Caco-2 (cell line): Measurements from ENCODE around the gene KIF18A. TPM values are rescaled to one million over a fixed set of nuclear protein-coding genes. Genes with fewer than 3 reads are reported as not detected.

Experiments
- BruUV-seq: library from RNA; stranded (reverse); fragments of 400-500 nt; replicated peaks from 2 replicates; lab custom pipeline; 2021; lab: Mats Ljungman, UMichigan
- CTCF ChIA-PET: fragments of 300-600 bp; sonication (Branson Sonifier 250); formaldehyde crosslinking; loops from one replicate; lab custom pipeline; 2022; ENCODE audit warnings: antibody characterized with exemption; lab: Charles Lee
- POLR2A ChIA-PET: fragments of 300-600 bp; sonication (Branson Sonifier 250); formaldehyde crosslinking; loops from one replicate; lab custom pipeline; 2022; ENCODE audit warnings: antibody characterized with exemption; lab: Charles Lee
- DNase-seq, 2 experiments: peaks; one replicate each; pipeline versions ENCODE4 v3.0.0 to v3.0.0-alpha.2; 2020 to 2022
- H3K27me3 ChIP-seq: replicated peaks from 2 replicates; pipeline ENCODE4 v1.6.0; 2011; ENCODE audit warnings: low read length; ENCODE audit not compliant: control insufficient read depth, insufficient read depth
- H3K36me3 ChIP-seq: 2 replicates; pipeline ENCODE4 v1.5.1; 2011; ENCODE audit warnings: low read length; ENCODE audit not compliant: control insufficient read depth, insufficient read depth
- H3K4me1 ChIP-seq: fragments of 250-450 bp; sonication (Bioruptor Pico); 2 replicates; pipeline ENCODE4 v1.5.1; 2020; ENCODE audit warnings: mild to moderate bottlenecking
- H3K4me3 ChIP-seq: 2 replicates; pipeline ENCODE4 v1.5.1; 2011; ENCODE audit warnings: low read depth, mild to moderate bottlenecking, control low read depth, low read length
- H3K9me3 ChIP-seq: fragments of 250-450 bp; sonication (Bioruptor Pico); 2 replicates; pipeline ENCODE4 v1.5.1; 2020; ENCODE audit warnings: mild to moderate bottlenecking, moderate library complexity
- H3K27ac Mint-ChIP-seq: one replicate; pipeline ENCODE4 v1.8.0; 2022; ENCODE audit warnings: mixed read lengths; ENCODE audit not compliant: unreplicated experiment
- H3K27me3 Mint-ChIP-seq: one replicate; pipeline ENCODE4 v1.8.0; 2022; ENCODE audit warnings: mixed read lengths; ENCODE audit not compliant: insufficient read depth, unreplicated experiment
- H3K36me3 Mint-ChIP-seq: one replicate; pipeline ENCODE4 v1.8.0; 2022; ENCODE audit warnings: mild to moderate bottlenecking, mixed read lengths; ENCODE audit not compliant: insufficient read depth, unreplicated experiment
- H3K4me1 Mint-ChIP-seq: one replicate; pipeline ENCODE4 v1.8.0; 2022; ENCODE audit warnings: low read depth, mixed read lengths; ENCODE audit not compliant: unreplicated experiment
- H3K4me3 Mint-ChIP-seq: one replicate; pipeline ENCODE4 v1.8.0; 2022; ENCODE audit warnings: mild to moderate bottlenecking, moderate library complexity, mixed read lengths; ENCODE audit not compliant: unreplicated experiment
- H3K9me3 Mint-ChIP-seq: one replicate; pipeline ENCODE4 v1.8.0; 2022; ENCODE audit warnings: mixed read lengths; ENCODE audit not compliant: unreplicated experiment
- CTCF ChIP-seq, 2 experiments: fragments of 200-600 bp in 1 of 2; IDR thresholded peaks; 1 replicate in 1 of 2; 2 replicates in 1 of 2; pipeline versions ENCODE4 v1.5.1 to v1.8.0; 2011 to 2022; ENCODE audit warnings: antibody characterized with exemption in 1 of 2, control low read depth in 1 of 2, inconsistent platforms in 1 of 2, low read depth in 1 of 2, low read length in 1 of 2, mild to moderate bottlenecking in 1 of 2, moderate library complexity in 1 of 2; ENCODE audit not compliant: insufficient read depth in 1 of 2, severe bottlenecking in 1 of 2, unreplicated experiment in 1 of 2
- intact Hi-C: fragments of 100-400 bp; cut with micrococcal nuclease; formaldehyde crosslinking; loops from one replicate; pipeline ENCODE4 v1.10.0; 2022; ENCODE audit not compliant: unreplicated experiment
- total RNA-seq: library from RNA; stranded (reverse); gene quantifications from 2 replicates; pipeline ENCODE4 v1.2.3, GENCODE V29; 2022

The KIF18A gene
- total RNA-seq, 1 experiment from 2014 or later, result 22.3 TPM

GRCh38 chr11:28049338-28050216 lies 58.4 kb downstream of the KIF18A start:
- Mint-ChIP-seq H3K36me3 (no peaks in the 10 kb centered on the region), H3K9me3 (no peaks in the 10 kb centered on the region), H3K27ac (no peak overlapping the region), H3K4me3 (no peak overlapping the region), H3K4me1 (no peaks in the 10 kb centered on the region), H3K27me3 (no peaks in the 10 kb centered on the region)
- Histone ChIP-seq H3K4me1 (peaks cover 12% of the 10 kb centered on the region; the same call in 1 of the 2 replicates), H3K4me3 (no peak overlapping the region), H3K36me3 (no peaks in the 10 kb centered on the region; the same call in 1 of the 2 replicates), H3K9me3 (no peaks in the 10 kb centered on the region), H3K27me3 (no peaks in the 10 kb centered on the region)
- BruUV-seq, result no TSS peak
- intact Hi-C loops, result no loop called here
- DNase-seq, result no peak
- POLR2A ChIA-PET, result no interaction called here
- CTCF ChIA-PET, result no interaction called here
- no peak for TF ChIP-seq CTCF (IDR thresholded peaks at IDR 0.05; ENCODE audit: insufficient read depth in 1 of 2, low read depth in 1 of 2, low read length in 1 of 2, severe bottlenecking in 1 of 2, unreplicated experiment in 1 of 2)

GRCh38 chr11:28048812-28049211 lies 59.1 kb downstream of the KIF18A start:
- H3K36me3 ChIP-seq, result no peaks in the 10 kb centered on the region; the same call in 1 of the 2 replicates
- no peaks in the 10 kb centered on the region for H3K9me3 ChIP-seq
- no peak for DNase-seq
- peaks cover 16% of the 10 kb centered on the region; the same call in 1 of the 2 replicates for H3K4me1 ChIP-seq
- Mint-ChIP-seq H3K9me3 (no peaks in the 10 kb centered on the region), H3K27ac (no peak overlapping the region), H3K4me1 (no peaks in the 10 kb centered on the region), H3K4me3 (no peak overlapping the region), H3K36me3 (no peaks in the 10 kb centered on the region), H3K27me3 (no peaks in the 10 kb centered on the region)
- no peak for TF ChIP-seq CTCF (IDR thresholded peaks at IDR 0.05; ENCODE audit: insufficient read depth in 1 of 2, low read depth in 1 of 2, low read length in 1 of 2, severe bottlenecking in 1 of 2, unreplicated experiment in 1 of 2)
- no TSS peak for BruUV-seq
- ChIA-PET POLR2A (no interaction called here), CTCF (no interaction called here)
- intact Hi-C loops, result no loop called here
- H3K27me3 ChIP-seq, result no peaks in the 10 kb centered on the region
- H3K4me3 ChIP-seq, result no peak overlapping the region

GRCh38 chr11:28043930-28044709 lies 63.8 kb downstream of the KIF18A start:
- no peak overlapping the region for H3K27ac Mint-ChIP-seq
- intact Hi-C loops, result no loop called here

More at GRCh38 chr11:28043930-28044709, 63.8 kb downstream of the KIF18A start:
- BruUV-seq, result no TSS peak
- H3K4me1 Mint-ChIP-seq, result no peaks in the 10 kb centered on the region
- H3K4me3 Mint-ChIP-seq, result no peak overlapping the region
- Histone ChIP-seq H3K9me3 (no peaks in the 10 kb centered on the region), H3K36me3 (no peaks in the 10 kb centered on the region; the same call in 1 of the 2 replicates), H3K4me3 (no peak overlapping the region), H3K4me1 (peaks cover 6% of the 10 kb centered on the region; the same call in 1 of the 2 replicates), H3K27me3 (no peaks in the 10 kb centered on the region)
- POLR2A ChIA-PET, result no interaction called here
- TF ChIP-seq CTCF (IDR thresholded peaks at IDR 0.05; ENCODE audit: insufficient read depth in 1 of 2, low read depth in 1 of 2, low read length in 1 of 2, severe bottlenecking in 1 of 2, unreplicated experiment in 1 of 2), result no peak
- CTCF ChIA-PET, result no interaction called here
- no peaks in the 10 kb centered on the region for H3K36me3 Mint-ChIP-seq
- no peaks in the 10 kb centered on the region for H3K27me3 Mint-ChIP-seq
- H3K9me3 Mint-ChIP-seq, result no peaks in the 10 kb centered on the region
- no peak for DNase-seq
